RWPE2 (cell line): ENCODE results near the gene MYCT1.
A peak's percentile ranks its signal among the peaks of the same experiment; 100 is the strongest.

Source experiments
- ATAC-seq: fragments of 200-7000 bp; cut with Tn5 transposase; 3 replicates; pipeline ENCODE4 v1.9.1; 2021; ENCODE audit warnings: low read depth
- DNase-seq: peaks from one replicate; pipeline ENCODE4 v3.0.0-alpha.2; 2020; ENCODE audit warnings: low spot score
- H3K27ac ChIP-seq: fragments of 450-650 bp; 2 replicates; pipeline ENCODE4 v1.5.1; 2017; ENCODE audit warnings: mild to moderate bottlenecking; ENCODE audit not compliant: poor library complexity, severe bottlenecking
- H3K27me3 ChIP-seq: fragments of 250-450 bp; sonication (Bioruptor Pico); 2 replicates; pipeline ENCODE4 v1.5.1; 2021; ENCODE audit warnings: mild to moderate bottlenecking, moderate library complexity; ENCODE audit not compliant: insufficient read depth, poor library complexity, severe bottlenecking
- H3K36me3 ChIP-seq: fragments of 250-450 bp; sonication (Bioruptor Pico); 2 replicates; pipeline ENCODE4 v1.5.1; 2020; ENCODE audit warnings: low read depth, mild to moderate bottlenecking, moderate library complexity
- H3K4me1 ChIP-seq: fragments of 250-450 bp; sonication (Bioruptor Pico); 2 replicates; pipeline ENCODE4 v1.5.1; 2021; ENCODE audit warnings: mild to moderate bottlenecking, moderate library complexity; ENCODE audit not compliant: insufficient read depth, poor library complexity, severe bottlenecking
- H3K4me3 ChIP-seq: fragments of 250-450 bp; sonication (Bioruptor Pico); 2 replicates; pipeline ENCODE4 v1.5.1; 2021; ENCODE audit warnings: mild to moderate bottlenecking, moderate library complexity; ENCODE audit not compliant: severe bottlenecking
- H3K9me3 ChIP-seq: fragments of 250-450 bp; sonication (Bioruptor Pico); 2 replicates; pipeline ENCODE4 v1.5.1; 2021; ENCODE audit warnings: mild to moderate bottlenecking, moderate library complexity; ENCODE audit not compliant: severe bottlenecking
- TF ChIP-seq, protein P1 (sequence below): fragments of 450-650 bp; IDR thresholded peaks from one replicate; pipeline ENCODE4 v1.5.1; 2017; ENCODE audit warnings: mild to moderate bottlenecking, moderate library complexity; ENCODE audit not compliant: poor library complexity, severe bottlenecking

The MYCT1 gene

DNA sequence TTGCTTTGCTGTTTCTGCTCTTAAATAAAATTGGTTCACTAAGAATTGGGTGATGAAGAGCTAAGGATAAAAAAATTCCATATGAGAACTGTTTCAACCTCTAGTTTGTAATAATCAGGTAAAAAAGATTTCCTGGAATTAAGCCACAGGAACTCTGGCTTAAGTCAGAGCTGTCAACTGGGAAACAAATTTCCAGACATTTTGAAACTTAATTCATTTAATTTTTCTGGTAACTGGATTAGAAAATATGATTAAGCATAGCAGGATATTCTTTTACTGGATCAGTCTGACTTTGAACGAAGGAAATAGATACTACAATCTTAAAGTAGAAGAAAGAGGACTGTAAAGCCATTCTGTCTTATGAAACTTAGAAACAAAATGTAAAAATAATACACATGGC is 51.6 kb downstream of the MYCT1 start:
- ATAC-seq (no peak), DNase-seq (no peak)
- Histone ChIP-seq H3K4me3 (no peak overlapping the region), H3K9me3 (no peaks in the 10 kb centered on the region), H3K27me3 (no peaks in the 10 kb centered on the region), H3K4me1 (peaks cover 12% of the 10 kb centered on the region), H3K27ac (no peak overlapping the region), H3K36me3 (no peaks in the 10 kb centered on the region)
- TF ChIP-seq, protein P1, sequence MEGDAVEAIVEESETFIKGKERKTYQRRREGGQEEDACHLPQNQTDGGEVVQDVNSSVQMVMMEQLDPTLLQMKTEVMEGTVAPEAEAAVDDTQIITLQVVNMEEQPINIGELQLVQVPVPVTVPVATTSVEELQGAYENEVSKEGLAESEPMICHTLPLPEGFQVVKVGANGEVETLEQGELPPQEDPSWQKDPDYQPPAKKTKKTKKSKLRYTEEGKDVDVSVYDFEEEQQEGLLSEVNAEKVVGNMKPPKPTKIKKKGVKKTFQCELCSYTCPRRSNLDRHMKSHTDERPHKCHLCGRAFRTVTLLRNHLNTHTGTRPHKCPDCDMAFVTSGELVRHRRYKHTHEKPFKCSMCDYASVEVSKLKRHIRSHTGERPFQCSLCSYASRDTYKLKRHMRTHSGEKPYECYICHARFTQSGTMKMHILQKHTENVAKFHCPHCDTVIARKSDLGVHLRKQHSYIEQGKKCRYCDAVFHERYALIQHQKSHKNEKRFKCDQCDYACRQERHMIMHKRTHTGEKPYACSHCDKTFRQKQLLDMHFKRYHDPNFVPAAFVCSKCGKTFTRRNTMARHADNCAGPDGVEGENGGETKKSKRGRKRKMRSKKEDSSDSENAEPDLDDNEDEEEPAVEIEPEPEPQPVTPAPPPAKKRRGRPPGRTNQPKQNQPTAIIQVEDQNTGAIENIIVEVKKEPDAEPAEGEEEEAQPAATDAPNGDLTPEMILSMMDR, result no peak

DNA sequence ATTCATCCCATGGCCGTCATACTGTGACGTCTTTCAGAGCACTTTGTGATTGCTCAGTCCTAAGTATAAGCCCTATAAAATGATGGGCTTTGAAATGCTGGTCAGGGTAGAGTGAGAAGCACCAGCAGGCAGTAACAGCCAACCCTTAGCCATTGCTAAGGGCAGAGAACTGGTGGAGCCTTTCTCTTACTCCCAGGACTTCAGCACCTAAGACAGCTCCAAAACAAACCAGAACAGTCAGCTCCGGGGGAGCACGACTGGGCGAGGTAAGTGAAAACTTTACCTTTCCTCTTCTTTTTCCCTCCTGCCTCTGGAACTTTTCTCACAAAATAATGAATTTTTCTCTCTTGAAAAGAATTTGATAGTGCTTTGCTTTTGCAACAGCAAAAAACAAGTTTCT is 53.0 kb downstream of the MYCT1 start, which contains the start of gene VIP:
TSS of gene VIP (plus strand) at position 104 of the 400 bp plus-strand sequence. CDS start 1,381 bp downstream, outside the sequence.
- Histone ChIP-seq H3K9me3 (no peaks in the 10 kb centered on the region), H3K27ac (no peak within 1 kb of the TSS), H3K36me3 (no peaks in the 10 kb centered on the region), H3K27me3 (no peaks in the 10 kb centered on the region), H3K4me1 (peaks cover 8% of the 10 kb centered on the region), H3K4me3 (no peak within 1 kb of the TSS)
- TF ChIP-seq, protein P1, result no peak
- DNase-seq (no peak), ATAC-seq (peak; percentile 52)

DNA sequence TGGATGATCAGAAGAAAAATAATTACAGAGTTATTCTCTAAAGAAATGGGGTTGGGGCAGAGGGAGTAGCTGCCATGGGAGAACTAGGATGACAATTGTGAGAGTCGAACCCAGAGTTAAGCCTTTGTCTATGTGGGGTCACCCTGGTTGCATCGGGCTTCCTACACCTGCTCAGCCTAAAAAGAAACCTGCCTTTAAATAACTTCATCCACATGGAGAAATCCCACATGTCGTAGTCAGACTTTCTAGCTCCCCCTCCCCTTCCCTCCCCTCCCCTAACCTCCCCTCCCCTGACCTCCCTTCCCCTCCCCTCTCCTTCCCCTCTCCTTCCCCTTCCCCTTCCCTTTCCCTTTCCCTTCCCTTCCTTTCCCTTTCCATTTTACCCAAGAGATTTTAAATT is 67.6 kb downstream of the MYCT1 start:
- H3K4me3 ChIP-seq, result no peak overlapping the region
- TF ChIP-seq, protein P1, result no peak
- no peak overlapping the region for H3K27ac ChIP-seq
- no peaks in the 10 kb centered on the region for H3K4me1 ChIP-seq
- H3K27me3 ChIP-seq, result no peaks in the 10 kb centered on the region
- DNase-seq, result no peak
- no peaks in the 10 kb centered on the region for H3K36me3 ChIP-seq
- no peak for ATAC-seq
- H3K9me3 ChIP-seq, result no peaks in the 10 kb centered on the region

GRCh38 chr6:152769159-152769558 is 71.5 kb downstream of the MYCT1 start:
- ATAC-seq (no peak), DNase-seq (no peak)
- Histone ChIP-seq H3K27ac (no peak overlapping the region), H3K27me3 (no peaks in the 10 kb centered on the region), H3K4me3 (no peak overlapping the region), H3K36me3 (no peaks in the 10 kb centered on the region), H3K4me1 (no peaks in the 10 kb centered on the region), H3K9me3 (no peaks in the 10 kb centered on the region)
- TF ChIP-seq, protein P1, result no peak

DNA sequence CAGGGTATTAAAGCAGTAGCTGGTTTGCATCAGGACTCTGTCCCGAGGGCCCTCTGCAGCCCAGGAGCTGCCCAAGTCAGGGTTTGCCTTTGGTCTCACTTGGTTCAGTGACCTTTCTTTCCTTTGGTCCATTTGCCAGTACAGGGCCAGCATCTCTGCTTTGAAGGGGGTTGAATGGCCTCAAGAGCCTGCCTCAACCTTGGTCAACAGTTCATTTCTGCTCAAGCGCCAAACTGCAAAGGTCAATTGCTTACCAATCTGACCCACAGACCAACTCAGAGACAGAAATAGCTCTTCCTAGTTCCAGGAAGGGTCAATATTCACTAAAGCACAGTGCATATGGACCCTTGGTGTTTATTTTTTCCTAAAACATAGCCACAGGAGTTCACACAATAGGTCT is 72.3 kb downstream of the MYCT1 start:
- DNase-seq, result no peak
- Histone ChIP-seq H3K27me3 (no peaks in the 10 kb centered on the region), H3K36me3 (no peaks in the 10 kb centered on the region), H3K4me1 (no peaks in the 10 kb centered on the region), H3K9me3 (no peaks in the 10 kb centered on the region), H3K4me3 (no peak overlapping the region), H3K27ac (no peak overlapping the region)
- TF ChIP-seq, protein P1, result no peak
- ATAC-seq, result no peak
